HG03571 (cell line): Measurements from ENCODE around the gene PRDM4.

Experiments
- ATAC-seq: cut with Tn5 transposase; IDR thresholded peaks from one replicate; pipeline ENCODE4 v1.9.1; 2021; ENCODE audit not compliant: unreplicated experiment

The PRDM4 gene

DNA sequence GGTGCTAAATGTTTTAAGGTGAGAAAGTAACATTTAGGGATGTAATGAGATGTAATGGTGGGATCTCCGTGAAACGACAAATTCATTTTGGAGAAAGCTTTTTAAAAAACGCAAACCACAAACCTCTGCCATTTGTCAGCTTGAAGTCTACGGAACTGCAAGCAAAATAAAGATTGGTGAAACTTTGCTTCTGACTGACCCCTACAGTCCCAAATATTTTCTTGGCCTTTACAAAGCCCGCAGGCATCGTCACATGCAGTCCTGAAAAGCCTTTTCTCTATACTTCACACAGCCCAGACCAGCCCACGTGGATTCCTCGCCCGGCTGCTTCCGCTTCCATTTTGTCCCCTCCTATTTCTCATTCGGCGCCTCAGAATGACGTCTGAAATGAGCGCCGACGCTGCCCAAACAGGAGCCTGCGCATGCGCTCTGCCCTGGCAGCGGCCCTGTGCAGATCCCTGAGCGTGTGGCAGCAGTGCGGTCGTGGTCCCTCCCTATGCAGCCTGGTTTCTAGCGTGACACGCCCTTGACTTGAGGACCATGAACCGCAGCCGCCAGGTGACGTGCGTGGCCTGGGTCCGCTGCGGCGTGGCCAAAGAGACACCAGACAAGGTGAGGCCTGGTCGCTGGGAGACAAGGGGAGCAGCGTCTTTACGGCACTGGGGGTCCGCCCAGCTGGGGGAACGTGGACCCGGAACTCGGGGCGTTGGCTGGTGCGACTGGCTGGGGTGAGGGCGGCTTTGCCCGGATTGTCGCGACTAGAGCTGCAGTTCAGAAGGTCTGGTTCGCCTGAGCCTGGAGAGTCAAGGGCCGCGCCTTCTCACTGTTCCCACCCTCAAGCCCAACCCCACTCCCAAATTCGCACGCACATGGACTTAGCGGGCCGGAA is 75.3 kb downstream of the PRDM4 start, which contains the start of gene PWP1:
PWP1 (plus strand) TSS at position 440 of the 889 bp plus-strand sequence; CDS start at position 541, 101 bp downstream.
- peak; percentile 89 for ATAC-seq

- no peak for ATAC-seq
Measured at GRCh38 chr12:107684990-107685359, 76.0 kb downstream of the PRDM4 start.

GRCh38 chr12:107684029-107684795 is 76.7 kb downstream of the PRDM4 start:
- no peak for ATAC-seq
